Glomerular endothelial cell (primary cell): Measurements from ENCODE around the gene RGS3. TPM values are rescaled to one million over a fixed set of nuclear protein-coding genes. Genes with fewer than 3 reads are reported as not detected.

Experiments
- DNase-seq: peaks from one replicate; pipeline ENCODE4 v3.0.0-alpha.2; 2011; ENCODE audit warnings: low read depth, low spot score; ENCODE audit errors: extremely low read depth
- total RNA-seq: library from RNA; depleted of rRNA; stranded (reverse); fragments of >200 nt; gene quantifications from 2 replicates; pipeline ENCODE4 v1.2.3, GENCODE V29; 2015

RGS3 gene
- total RNA-seq, 1 donor from 2014 or later, result 602 TPM

DNA sequence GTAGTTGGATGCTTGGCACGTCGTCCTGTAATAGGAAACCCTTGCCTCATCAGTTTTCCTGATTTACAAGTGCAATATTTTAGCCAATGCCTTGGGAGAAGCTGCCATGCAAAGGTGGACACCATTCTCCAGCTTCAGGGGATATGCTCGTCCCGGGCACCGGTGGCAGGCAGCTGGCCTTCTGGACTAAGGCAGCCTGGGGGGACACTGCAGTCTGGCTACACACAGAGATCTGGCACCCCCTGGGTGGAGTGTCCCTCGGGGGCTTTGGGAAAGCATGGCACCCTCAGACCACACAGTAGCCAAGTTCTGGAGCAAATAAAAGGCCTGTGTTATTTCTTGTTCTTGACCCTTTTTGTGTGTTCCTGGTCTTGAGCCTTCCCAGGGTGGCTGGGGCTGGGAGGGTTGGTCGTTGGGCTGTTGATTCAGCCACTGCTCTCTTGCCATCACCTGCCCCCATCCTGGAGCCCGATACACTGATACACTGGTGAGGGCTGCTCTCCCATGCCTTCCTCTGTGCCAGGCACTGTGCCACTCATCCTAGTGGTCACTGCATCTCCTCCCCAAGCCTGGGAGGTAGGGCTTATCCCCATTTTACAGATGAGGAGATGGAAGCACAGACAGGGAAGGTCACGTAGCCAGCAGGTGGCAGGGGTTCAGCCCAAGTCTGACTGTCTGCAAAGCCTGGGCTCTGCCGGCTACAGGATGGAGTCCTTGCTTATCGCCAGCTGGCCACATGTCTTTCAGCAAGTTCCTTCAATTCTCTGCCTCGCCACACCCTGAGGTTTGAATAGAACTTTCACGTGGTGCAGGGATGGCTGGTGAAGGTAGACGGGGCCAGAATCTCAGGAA, 134.1 kb downstream of the RGS3 start:
- no peak for DNase-seq

GRCh38 chr9:113598451-113598850, 134.9 kb downstream of the RGS3 start:
- no peak for DNase-seq

GRCh38 chr9:113598883-113599282, 135.4 kb downstream of the RGS3 start:
- no peak for DNase-seq

DNA sequence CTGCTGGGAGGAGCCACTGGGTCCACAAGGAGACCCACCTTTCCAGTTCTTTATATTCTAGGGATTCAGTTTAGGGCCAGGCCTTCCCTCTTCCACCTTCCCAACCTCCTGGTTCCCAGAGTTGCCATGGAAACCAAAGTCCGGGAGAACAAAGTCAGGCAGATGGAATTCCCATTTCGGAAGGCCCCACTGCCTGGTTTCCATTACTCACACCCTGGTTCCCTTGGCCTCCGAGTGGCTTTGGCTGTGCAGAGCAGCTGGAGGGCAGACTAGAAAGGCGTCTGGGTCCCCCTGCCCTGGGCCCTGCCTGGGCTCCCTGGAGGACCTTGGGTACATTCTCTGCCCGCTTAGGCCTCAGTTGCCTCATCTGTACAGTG, 136.1 kb downstream of the RGS3 start:
- peak; percentile 87 for DNase-seq

DNA sequence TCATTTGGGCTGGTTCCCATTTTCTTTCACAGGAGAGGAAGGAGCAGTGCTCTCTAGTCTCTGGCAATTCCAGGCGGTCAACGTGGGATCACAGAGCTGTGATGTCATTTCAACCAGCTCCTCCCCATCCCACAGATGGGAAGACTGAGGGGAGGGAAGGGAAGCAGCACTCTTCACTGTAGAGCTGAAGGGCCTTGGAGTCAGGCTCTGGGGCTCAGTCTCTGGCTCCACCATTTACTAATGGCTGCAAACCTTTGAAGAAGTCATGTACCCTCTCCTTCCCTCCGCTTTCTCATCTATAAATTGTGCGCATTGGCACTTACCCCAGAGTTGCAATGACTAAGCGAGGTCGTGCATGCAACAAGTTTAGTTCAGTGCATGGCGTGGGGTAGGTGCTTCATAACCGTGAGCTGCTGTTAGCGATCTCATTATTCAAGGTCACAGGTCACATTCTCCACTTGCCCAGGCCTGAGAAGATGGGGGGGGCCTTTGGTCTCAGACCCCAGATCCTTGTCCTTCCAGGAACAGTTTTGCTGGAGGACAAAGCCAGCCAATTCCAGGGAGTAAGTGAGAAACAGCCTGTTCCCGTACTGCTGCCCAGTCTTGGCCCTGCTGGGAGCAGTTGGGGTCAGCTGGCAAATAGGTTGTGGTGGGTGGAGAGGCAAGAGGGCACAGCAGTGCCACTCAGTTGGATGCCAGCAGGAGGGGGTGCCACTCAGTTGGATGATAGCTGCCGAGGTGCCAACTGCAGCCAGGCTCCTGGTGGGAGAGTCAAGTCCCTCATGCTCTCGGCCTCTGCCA, 136.7 kb downstream of the RGS3 start:
- no peak for DNase-seq

DNA sequence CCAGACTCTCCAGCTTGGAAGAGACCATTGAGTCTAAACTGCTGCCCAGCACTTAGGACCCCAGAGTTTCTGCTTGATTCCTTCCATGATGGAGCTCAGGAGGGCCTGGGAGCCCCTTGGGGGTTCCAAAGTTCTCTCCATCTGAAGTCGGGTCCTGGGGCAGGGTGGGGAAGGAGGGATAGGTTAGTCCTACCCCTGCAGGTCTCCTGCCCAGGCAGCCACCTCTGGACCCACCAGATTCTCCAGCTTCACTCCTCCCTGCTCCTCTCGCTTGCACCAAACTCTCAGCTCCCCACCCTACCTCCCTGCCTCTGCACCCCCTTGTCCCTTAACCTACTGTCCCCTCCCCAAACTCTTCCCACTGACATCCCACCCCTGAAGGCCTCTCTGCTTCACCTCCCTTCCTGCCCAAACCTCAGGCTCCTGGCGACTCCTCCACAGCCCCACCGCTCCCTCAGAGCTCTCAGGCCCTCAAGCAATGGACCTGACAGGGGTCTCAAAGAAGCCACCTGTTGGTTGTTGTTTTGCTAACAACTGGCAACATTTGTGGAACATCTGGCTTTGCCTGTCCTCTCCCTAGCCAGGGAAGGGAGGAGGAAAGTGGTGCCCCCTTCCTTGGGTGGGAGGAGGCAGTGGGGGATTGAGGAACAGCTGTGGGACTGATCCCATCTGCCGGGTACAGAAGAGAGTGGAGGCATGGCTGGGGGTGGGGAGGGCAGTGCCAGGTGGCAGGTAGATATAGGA, 137.5 kb downstream of the RGS3 start:
- DNase-seq, result no peak

DNA sequence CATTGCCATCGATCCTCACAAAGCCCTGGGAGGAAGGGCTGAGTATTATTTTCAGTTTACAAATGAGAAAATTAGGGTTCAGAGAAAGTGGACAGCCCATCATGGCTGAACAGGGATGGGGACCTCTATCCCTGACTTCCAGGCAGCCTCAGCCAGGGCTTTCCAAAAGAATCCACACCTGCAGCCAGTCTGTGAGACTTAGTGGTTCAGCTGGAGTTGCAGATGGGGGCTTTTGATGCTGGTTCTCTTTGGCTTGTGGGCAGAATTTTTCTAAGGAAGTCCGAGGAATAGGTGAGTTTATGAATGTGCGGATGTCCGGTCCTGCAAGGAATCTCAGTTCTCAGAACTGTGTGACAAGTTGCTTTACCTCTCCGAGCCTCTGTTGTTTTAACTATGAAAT, 138.1 kb downstream of the RGS3 start:
- no peak for DNase-seq

DNA sequence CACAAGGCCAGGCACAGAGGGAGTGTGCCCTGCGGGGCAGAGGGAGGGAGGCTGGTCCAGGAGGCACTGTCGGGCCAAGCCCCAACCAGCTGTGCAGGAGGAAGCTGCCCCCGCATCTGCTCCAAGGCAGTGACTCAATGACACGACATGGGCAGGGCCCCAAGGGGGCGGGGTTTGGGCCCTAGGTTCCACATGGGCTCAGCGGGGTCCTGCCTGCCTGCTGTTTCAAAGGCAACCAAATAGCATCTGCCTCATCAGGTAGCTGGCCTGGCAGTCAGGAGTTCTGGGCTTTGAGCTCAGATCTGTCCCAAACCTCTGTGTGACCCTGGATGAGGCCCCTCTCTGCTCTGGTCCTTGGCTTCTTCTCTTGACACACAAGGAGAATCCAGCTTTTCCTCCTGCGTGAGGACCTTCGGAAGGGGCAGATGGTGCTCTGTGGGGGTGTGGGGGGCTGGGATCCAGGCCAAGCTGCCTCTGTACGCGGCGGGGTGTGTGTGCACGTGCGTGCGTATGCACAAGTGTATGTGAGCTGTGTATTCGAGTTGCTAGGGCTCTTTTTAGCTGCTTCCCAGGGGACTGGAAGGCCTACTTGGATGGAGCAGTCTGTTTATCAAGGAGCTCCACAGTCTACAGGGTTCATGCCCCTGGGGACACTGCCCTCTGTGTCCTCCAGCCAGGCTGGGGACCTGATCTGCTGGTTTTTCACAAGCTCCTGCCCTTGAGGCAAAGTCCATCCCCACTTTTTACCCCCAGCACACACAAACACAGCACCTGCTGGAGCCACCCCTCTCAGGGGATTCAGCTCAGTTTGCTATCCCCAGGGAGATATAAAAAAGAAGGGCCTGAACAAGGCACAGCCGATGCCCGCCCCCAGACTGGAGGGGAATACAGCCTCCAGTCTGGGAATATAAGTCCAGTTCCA, 138.9 kb downstream of the RGS3 start:
- DNase-seq, result no peak

DNA sequence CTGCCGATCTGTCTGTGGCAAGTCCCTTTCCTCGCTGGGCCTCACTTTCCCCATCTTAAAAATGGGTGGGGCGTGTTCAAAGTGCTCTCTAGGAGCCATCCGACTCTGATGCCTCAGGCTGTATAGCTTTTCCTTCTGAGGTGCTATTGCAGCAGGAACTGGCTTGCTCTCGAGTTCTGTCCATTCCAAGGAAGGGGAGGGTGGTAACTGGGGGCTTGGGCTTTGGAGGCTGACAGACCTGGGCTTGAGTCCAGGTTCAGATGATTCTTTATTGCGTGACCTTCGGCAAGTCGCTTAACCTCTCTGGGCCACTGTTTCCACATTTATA, 139.5 kb downstream of the RGS3 start:
- no peak for DNase-seq

DNA sequence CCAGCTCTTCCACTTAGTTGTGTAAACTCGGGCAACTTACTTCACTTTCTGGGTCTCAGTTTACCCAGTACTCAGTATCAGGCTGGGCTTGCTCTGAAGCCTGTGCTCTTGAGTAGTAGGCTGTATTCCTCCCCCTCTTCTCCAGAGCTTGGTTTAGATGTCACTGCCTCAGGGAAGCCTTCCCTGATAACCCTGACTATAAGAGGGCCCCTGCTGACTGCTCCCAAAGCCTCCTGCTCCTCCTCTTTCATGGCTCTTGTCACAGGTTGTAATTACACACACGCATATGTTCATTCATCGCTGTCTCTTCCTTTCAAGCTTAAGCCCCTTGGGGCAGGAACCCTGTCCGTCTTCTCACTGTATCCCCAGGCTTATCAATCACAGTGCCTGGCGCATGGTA, 140.2 kb downstream of the RGS3 start:
- DNase-seq, result no peak

DNA sequence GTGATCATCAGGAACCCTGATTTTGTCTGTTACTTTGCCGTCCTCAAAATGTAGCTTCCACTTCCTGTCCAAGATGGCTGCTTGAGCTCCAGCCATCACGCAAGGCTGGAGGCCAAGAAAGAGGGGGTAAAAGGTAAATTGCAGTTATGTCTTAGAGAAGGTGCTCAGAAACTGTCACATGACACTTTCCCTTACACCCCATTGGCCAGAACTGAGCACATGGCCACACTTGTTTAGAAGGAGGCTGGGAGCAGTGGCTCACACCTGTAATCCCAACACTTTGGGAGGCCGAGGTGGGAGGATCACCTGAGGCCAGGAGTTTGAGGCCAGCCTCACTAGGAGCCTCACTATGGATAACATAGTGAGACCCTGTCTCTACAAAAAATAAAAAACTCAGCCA, 140.9 kb downstream of the RGS3 start:
- no peak for DNase-seq

DNA sequence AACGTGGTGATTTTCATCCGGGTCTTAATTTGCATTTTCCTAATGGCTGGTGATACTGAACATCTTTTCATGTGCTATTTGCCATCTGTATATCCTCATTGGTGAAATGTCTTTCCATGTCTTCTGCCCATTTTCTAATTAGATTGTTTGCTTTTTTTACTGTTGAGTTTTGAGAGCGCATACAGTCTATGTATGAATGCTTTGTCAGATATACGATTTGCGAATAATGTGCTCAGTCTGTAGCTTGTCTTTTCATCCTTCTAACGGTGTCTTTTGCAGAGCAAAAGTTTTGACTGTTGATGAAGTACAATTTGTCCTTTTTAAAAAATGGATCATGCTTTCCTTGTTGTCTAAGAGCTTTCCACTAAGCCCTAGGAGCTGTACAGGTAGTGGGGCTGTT, 143.0 kb downstream of the RGS3 start:
- DNase-seq, result no peak

DNA sequence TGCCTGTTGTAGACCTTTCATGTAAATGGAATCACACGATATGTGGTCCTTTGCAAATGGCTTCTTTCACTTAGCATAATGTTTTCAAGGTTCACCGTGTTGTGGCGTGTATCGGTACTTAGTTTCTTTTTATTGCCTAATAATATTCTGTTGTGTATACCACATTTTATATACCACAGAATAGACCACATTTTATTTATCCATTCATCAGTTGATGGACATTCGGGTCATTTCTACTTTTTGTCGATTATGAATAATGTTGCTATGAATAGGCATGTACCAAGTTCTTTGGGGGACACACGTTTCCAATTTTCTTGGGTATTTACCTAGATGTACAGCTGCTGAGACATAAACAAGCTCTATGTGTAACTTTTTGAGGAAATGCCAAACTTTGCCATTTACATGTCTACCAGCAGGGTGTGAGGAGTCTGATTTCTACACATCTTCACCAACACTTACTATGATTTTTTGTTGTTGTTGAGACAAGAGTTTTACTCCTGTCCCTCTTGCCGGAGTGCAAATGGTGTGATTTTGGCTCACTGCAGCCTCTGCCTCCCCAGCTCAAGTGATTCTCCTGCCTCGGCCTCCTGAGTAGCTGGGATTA, 144.7 kb downstream of the RGS3 start:
- no peak for DNase-seq

DNA sequence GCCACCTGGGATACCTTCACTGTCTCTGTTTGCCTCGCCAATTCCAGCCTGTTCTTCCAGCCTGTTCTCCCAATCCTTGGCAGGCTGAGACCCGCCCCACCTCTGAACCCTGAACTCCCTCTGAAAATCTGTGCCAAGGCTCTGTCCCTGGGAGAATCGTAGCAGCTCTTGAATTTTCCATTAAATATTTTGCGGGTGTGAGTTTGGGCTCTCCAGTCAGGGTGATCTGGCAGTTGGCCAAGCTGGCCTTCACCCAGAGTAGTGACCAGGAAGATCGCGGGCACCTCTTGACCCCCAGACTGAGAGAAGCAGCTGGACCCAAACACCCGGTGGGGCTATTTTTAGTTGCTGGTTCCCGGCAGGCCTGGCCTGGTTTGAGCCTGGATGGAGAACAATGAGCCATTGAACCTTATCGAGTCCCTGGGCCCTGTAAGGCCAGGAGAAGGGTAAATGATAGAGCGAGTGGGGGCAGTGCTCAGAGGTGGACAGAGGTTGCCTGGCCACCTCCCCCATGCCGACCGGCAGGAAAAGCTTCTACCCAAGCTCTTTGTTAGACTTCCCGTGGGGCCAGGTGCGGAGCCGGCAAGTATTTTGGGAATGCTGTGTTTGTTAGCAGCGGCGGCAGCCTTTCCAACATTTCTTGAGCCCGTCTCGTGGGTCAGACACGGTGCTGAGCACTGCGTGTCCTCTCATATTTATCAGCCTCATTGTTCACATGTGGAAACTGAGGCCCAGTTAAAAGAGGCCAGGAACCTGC, 146.2 kb downstream of the RGS3 start:
- DNase-seq, result peak; percentile 93

DNA sequence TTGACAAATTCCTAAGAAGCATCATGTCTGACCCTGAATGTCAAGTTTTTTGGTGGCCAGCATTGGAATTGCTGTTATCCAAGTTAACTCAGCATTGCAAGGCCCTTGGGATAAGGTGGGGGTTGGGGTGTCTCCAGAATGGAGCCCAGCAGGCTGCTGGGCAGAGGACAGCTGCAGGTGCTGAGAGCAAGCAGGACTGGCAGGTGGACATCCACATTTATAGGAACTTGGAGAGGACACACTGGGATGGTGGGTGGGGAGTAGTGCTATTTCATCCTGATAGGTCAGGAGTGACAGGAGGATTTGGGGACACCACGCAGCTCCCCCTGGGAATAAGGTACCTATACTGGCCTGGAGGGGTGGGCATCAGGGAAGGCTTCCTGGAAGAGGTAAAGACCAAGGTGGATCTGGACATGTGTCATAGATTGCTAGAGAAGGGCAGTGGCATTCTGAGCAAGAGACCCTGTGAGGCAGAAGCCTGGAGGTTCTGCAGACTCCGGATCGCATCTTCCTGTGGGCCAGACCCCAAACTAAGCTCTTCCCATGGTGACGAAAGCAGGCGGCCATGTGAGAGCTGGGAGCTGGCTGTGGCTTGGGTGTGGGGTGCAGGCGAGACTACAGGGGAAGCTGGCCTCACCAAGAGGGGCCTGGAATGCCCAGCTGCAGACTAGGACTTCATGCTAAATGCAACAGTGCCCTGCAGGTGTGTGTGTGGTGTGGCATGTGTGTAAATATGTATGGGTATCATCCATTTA, 148.1 kb downstream of the RGS3 start:
- no peak for DNase-seq

GRCh38 chr9:113612216-113612747, 148.8 kb downstream of the RGS3 start:
- no peak for DNase-seq

DNA sequence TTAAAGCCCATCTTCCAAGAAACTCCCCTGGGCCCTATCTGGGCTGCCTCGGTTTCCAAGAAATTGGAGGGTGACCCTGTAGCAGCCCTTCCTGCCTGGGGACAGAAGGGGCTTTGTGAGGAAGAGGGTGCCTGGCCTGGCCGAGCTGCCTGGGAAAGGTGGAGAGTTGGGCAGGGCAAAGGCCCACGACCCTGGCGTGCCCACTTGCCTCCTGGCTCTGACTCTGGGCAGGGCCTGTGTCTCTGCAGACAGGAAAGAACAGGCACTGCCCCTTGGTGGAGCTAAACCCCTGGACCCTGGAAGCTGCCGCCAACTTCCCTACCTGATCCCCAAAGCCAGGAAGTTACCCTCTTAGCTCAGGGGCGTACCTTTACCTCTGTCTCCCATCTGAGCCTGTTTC, 149.3 kb downstream of the RGS3 start:
- no peak for DNase-seq

DNA sequence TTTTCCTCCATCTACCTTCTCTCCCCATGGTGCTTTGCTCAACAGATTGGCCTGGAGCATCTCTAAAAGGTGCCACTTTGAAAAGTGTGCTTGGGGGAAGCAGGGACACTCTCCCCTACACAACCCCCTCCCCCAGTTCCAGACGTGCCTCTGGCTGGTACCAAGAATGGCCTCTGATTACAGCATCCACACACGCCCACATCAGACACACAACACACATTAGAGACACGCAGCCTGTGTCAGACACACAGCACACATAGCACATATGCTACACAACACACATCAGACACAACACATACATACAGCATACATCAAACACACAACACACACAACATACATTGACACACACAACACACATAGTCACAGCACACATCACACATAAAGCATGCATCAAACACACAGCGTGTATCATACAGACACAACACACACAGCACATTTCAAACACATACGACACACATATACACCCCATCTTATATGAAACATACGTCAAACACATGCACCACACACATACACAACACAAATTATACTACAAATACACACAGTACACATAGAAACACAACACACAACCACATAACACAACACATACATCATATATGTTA, 150.4 kb downstream of the RGS3 start:
- no peak for DNase-seq
